DMS 273 (cell line): ENCODE results near the gene CPNE8.
A peak's percentile ranks its signal among the peaks of the same experiment; 100 is the strongest.
"Not testable (repeated sequence)": the region's sequence is repeated elsewhere in the genome, so short reads cannot be mapped to it uniquely, and the experiment has no call there.

Experiments
- DNase-seq: peaks from one replicate; lab custom pipeline; 2025; ENCODE audit not compliant: unreplicated experiment; lab: John Stamatoyannopoulos, UW

Gene CPNE8

DNA sequence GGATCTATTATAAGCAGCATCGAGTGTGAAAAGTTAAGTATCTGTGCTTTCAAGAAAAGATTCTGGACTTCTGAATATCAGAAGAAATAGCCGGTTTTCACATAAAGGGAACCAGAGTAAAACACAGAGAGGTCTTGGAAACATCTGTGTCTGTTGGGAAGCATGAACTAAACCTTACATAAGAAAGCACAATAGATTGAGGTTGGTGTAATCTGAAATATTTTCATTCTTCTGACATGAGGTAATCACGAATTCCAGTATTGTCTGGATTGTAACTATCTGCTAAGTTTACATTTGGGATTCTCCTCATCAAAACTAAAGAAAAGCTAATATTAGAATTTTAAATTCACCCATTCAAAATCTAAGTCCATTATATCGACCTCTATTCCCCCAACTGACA is 161.3 kb downstream of the CPNE8 start:
- DNase-seq = no peak

DNA sequence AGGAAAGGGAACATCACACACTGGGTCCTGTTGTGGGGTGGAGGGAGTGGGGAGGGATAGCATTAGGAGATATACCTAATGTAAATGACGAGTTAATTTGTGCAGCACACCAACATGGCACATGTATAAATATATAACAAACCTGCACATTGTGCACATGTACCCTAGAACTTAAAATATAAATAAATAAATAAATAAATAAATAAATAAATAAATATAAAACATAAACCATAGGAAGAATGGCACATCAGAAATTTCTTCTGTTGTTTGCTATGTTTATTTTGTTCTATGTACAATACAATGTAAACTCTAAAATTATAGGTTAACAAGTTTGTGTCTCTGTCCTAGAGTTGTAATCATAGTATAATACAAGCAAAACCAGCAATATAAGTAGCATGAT is 162.9 kb downstream of the CPNE8 start:
- DNase-seq = not testable (repeated sequence)

DNA sequence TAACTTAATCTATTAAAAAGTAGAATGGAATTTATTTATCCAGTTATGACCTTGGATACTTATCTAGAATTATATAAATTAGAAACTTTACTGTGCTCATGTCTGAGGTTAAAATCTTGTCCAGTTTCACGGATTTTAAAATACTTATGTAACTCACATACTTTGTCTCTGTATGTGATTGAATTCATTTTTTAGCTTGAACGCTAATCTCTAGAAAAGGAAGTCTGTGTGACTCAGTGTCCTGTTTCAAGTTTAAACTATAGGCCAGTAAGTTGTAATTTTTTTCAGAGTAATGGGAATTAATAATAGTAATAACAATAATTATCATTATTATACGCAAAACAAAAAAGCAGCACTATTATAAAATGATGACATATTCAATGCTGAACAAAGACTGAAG is 168.6 kb downstream of the CPNE8 start:
- DNase-seq = no peak

- no peak for DNase-seq
These were observed 172.6 kb downstream of the CPNE8 start for GRCh38 chr12:38732761-38733160.

GRCh38 chr12:38728894-38729293 is 176.5 kb downstream of the CPNE8 start:
- no peak for DNase-seq

- DNase-seq = no peak
These were observed 183.7 kb downstream of the CPNE8 start for GRCh38 chr12:38721611-38722252.

DNA sequence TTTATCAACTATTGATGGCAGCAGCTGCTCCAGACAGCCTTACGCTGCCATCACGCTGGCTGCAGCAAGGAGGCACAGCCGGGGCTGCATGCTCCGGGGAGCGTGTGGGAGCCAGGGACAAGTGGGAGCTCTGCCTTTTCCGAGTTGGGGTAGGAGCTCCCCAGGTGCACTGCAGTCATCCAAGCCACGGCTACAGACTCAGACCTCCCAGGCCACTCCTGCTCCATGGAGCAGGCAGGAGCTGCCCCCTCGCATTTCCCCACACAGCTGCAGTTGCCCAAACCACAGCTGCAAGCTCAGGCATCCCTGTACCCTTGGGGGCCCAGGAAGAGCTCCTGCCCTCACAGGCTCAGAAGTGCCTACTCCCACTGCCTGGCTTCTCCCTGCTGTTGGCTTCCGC is 184.7 kb downstream of the CPNE8 start:
- DNase-seq = no peak

GRCh38 chr12:38713294-38713693 is 192.1 kb downstream of the CPNE8 start:
- no peak for DNase-seq

GRCh38 chr12:38711054-38711453 is 194.3 kb downstream of the CPNE8 start:
- DNase-seq = no peak

DNA sequence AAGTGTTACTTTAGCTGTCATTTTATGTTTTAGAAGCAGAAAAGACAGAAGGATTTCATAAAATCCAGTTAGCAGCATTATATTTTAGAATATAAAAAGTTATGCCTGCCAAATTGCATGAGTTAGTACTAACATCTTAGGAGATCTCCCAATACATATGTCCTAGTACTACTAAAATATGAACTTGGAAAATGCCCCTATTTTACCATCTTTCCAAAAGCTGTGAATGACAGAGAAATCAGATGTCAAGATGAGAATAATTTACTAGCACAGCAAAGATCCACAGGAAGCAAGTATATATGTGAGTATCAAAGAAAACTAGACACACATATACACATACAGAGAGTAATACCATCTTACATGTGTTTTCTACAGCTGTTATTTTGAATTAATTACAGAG is 196.9 kb downstream of the CPNE8 start:
- DNase-seq = no peak

- DNase-seq = no peak
These were observed 197.7 kb downstream of the CPNE8 start for GRCh38 chr12:38707648-38708047.

GRCh38 chr12:38697289-38697688 is 208.1 kb downstream of the CPNE8 start:
- no peak for DNase-seq

- DNase-seq = no peak
These were observed 210.3 kb downstream of the CPNE8 start for GRCh38 chr12:38695057-38695456.

- DNase-seq = no peak
These were observed 214.2 kb downstream of the CPNE8 start for GRCh38 chr12:38691164-38691563.

DNA sequence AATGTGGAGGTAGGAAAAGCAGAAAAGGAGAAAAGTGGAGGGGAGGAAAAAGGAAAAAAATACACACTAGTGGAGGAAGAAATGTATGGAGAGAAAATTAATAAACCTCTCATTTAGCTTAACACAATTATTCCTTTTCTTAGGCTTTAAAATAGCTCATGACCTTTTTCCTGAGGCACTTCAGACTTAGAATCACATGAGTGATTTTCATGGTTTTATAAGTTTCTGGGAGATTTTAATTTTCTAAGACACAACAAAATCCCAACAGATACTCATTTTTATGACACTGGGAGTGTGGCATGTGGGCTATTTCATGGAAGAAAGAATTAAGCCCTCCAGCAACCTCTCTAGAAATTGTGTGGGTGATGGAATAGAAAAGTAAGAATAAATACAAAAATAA is 214.7 kb downstream of the CPNE8 start:
- DNase-seq = no peak

- no peak for DNase-seq
These were observed 215.7 kb downstream of the CPNE8 start for GRCh38 chr12:38689704-38690103.

- DNase-seq = no peak
These were observed 216.2 kb downstream of the CPNE8 start for GRCh38 chr12:38689195-38689594.

GRCh38 chr12:38682521-38682920 is 222.9 kb downstream of the CPNE8 start:
- DNase-seq = no peak

- no peak for DNase-seq
These were observed 235.9 kb downstream of the CPNE8 start for GRCh38 chr12:38669530-38669929.

DNA sequence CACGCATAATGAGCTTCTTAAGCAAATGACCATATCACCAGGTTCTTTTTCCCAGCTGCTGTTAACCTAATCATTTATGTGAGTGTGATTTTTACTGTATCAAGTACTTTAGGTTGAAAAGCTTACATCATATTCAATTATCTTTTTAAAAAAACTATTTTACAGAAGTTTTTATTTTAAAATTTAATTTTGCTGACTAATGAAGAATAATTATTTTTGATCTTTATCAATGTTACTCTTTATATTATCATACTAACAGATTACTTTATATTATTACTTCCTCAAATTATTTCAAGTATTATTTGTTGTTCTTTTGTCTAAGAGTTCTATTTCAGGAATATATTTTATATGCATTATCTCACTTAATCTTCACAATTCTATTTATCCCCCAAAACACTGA is 236.3 kb downstream of the CPNE8 start:
- DNase-seq = no peak

GRCh38 chr12:38666425-38666824 is 239.0 kb downstream of the CPNE8 start:
- DNase-seq = no peak

DNA sequence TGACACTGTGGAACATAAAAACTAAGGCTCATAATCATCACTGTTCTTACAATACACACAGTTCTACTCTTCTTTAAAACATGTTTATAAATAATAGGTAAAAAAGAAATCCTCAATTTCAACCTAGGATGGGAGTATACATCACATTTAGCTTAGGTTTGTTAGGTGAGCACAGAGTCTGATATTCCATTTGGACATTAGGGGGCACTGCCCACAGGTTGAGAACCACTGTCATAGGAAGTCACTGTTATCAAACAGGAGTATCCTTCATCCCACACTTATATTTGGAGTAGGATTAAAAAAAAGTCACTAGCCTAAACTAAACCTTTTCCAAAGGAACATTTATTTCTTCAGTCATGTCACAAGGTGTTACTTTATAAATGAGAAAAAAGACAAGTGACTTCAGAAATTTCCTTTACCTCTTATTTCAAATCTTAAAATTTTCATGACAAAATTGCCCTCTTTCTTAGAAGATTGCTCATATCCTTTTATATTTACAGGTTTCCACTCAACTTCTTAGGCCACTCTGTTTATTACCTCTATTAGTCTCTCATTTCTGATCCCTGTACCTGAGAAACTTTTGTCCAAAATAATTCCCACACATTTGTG is 240.6 kb downstream of the CPNE8 start:
- peak; percentile 5 for DNase-seq

DNA sequence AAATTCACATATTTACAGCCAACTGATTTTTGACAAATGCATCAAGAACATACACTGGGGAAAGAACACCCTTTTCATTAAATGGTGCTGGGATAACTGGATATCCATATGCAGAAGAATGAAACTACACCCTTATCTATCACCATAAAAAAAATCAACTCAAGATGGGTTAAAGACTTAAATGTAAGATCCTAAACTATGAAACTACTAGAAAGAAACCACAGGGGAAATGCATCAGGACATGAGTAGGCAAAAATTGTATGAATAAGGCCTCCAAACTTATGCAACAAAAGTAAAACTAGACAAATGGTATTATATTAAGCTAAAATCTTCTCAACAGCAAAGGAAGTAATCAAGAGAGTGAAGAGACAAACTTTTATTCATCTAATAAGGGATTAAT is 242.6 kb downstream of the CPNE8 start:
- no peak for DNase-seq
